HG03432 (cell line): ENCODE data around the gene IL33.

Source experiments
- ATAC-seq: cut with Tn5 transposase; IDR thresholded peaks from one replicate; pipeline ENCODE4 v1.9.1; 2021; ENCODE audit warnings: mild to moderate bottlenecking, moderate library complexity; ENCODE audit not compliant: unreplicated experiment

IL33 gene

DNA sequence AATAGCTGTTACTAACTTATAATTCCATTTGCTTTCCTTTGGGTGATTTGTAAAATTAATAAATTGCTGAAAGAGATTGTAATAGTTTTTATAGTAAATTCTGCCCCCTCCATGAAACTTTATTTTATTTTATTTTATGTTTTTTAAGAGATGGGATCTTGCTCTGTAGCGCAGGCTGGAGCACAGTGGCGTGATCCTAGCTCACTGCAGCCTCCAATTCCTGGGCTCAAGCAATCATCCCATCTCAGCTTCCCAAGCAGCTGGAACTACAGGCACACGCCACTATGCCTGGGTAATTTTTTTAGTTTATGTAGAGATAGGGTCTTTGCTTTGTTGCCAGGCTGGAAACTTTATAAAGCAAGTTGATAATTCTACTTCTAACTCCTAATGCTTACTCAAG lies 395 bp downstream of the IL33 start:
- ATAC-seq = no peak

DNA sequence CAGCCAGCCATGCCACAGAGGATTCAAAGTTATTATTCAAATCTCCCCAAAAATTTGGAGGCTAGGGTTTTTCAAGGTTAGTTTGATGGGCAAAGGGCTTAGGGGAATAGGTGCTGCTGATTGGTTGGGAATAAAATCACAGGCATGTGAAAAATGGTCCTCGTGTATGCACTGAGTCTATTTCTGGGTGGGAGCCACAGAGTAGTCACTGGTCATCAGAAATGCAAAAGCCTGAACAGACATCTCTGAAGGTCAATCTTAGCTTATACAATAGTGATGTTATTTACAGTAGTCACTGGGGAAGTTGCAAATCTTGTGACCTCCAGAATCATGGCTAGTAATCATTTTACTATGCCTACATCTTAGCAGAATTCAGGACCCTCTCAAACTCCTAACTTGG lies 1.3 kb downstream of the IL33 start:
- no peak for ATAC-seq

DNA sequence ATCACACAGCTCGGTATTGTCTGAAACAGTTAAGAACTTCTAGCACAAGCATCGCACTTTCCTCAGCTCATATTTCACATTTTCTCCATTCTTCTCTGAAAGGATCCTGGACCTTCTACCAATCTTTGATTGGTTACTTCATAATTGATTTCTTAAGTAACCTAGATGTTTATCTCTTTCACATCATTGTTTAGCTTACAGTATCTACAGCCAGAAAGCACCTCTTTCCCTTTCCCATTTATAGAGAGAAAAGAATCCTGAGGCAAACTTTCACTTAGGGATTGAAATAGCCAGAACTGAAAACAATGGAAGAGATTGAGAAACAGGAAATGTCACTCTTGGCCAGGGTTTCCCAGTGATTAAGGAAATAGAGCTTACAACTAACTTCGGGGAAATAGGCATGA lies 2.5 kb downstream of the IL33 start:
- no peak for ATAC-seq

DNA sequence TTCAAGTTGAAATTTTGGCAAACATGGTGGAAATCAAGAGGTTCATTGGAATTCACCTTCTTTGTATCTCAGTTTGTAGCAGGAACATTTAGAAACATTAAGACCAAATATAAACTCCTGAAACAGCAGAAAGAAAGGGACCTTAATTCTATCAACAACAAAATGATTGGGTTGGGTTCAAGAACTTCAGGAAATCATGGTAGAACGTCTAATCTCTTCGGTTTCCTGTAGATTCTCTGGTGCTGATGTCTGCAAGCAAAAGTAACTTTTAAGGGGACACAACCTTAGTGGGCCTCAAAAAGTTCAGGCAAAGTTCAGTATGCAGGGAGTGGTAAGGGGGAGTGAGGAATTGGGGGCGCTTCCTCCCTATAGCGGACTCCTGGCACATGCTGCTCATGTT lies 3.4 kb downstream of the IL33 start:
- no peak for ATAC-seq

DNA sequence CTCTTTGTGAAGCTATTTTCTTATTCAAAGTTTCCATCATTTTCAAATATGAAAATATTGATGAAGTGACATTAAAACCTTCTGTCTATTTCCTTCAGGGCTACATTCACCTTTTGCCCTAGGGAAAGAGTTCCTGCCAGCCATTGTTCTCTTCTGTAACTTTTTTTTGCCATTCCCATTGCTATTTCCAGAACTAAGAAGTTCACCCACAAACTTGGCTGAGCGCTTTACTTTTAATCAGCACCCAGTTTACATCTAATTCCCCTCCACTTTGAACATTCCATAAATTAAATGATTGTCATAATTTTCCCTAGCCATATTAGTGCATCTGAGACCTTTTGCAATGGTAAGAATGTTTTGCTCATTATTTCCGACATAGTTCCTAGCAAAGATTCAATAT lies 4.4 kb downstream of the IL33 start:
- no peak for ATAC-seq

DNA sequence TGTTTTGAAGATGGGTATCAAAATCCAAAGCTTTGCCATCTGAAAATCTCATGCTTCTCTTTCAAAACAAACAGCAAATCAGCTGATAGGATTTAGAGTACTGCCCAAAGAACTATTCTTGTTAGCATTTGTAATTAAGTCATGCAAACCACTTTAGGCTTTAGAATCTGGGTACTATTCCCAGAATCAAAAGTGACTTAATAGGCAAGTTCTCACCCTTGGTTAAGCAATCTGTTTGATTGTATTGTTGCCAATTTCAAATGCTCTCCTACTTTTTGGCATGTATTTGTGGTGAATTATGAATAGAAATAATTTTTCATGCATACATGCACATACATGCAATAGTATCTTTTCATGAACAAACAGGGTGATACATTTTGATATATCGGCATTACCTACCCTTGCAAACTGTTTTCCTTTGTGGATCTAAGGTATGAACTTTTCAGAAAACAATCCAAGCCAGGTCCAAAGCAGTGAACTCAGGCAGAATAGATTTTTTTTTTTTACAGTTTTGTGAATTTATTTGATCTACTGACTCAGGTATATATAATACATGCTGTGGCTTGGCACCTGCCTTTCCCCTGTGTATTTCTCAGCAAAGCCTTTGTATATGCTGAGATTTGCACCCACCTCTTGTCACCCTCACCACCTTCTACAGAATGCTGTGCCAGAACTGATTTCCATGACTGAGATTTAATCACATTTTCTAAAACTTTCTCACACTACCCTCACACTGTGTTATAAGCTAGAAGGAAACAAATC lies 9.0 kb downstream of the IL33 start:
- no peak for ATAC-seq

DNA sequence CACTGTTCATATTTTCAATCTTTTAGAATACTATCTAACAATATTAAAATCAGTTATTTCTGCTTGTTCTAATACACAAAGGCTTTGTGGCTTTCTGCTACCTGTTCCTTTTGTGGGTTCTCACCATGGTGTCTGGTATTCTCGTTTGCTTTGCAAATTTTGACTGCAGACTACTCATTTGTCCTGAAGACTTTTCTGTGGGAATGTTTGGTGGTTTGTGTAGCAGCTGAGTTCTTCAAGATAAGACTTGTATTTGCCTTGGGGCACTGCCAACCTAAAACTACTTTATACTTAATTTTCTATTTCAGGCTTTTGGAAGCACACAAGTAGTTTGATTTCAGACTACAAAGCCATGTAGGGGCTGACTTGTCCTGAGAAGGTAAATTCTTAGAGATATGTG lies 11.1 kb downstream of the IL33 start:
- ATAC-seq = no peak

DNA sequence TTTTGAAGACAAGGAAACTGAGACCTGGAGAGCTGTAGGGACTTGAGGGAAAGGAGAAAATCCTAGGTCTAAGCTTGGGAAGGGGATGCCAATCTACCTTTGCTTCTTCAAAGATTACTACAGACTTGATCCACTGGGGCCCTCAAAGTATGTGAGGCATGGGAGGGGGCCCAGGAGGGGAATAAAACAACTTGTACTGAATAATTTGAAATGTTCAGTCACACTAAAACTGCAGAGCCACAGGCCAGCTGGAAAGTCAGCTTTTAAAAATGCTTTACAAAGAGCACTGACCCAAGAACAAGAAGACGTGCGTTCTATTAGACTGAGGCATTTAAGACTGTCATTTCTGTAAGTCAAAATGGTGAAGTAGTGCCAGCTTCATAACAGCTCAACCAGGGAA lies 13.6 kb downstream of the IL33 start:
- no peak for ATAC-seq

DNA sequence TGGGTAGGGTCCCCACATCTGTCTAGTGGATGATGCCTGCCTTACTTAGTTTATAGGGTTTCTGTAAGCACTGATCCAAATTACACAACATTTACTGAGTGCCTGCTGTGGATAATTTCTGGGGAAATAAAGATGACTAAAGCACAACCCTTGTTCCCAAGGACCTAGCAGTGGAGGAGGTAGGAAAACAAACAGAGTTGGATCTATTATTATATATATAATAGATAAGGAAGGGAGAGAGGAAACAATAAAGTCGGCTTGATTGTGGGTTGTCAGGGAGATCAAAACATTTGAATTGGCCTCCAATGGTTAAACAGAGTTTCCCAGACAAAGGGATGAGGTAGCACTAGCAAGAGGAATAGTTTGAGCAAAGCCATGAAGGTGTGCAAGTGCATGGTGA lies 14.0 kb downstream of the IL33 start:
- ATAC-seq = no peak

DNA sequence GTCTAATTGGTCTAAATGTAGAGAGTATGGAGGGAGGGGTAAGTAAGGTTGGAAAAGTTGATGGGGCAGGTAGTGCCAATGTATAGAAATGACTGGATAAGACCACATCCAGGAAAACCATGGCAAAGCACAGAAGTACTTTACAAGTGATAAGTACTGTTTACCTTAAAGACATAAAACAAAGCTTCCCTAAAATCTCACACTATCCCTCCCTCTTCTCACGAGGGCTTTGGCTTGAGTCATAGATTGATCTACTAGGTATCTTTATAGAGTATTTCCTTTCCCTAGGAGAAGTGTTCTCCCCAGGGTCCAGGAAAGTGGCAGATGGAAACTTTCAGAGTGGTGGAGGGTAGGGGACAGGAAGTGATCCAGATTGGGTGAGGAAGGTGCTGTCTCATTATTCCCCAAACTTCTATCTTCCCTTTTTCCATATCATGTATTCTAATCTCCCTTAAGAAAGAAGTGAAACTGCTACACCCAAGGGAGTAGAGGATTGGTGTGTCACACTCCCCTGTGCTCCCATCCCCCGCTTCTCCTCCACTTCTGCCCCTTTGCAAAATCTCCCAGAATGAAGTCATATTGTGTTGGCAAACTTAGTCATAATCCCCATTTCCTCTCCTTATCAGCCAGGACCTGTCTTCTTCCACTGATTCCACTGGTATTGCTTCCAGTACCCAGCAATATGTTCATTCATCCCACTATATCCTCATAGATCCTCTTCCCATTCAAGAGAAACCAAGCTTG lies 14.6 kb downstream of the IL33 start:
- ATAC-seq = no peak

DNA sequence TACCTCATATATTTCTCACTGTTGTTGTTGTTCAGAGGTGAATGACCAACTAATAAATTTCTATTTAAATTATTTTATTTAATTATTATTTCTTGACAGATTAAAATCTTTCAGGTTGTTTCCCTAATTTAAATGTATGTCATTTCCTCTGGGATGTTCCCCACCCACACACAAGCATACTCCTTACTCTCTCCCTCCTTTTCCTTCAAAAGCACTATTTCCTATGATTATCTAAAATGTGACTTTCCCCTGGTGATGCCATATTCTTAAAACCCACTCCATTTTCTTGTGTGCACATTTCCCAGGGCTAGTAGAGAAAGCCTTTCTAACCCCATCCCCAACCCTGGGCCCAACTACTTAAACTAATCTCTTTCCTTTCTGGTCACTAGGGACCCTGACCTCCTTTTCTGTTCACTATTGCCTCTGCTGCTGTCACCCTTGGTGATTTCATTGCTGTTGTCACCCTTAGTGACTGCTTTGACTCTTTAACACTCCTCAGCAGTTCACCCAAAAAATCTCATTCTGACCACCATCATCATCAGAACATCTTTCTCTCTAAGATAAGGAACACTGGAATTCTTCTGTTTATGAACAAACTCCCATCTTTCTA lies 16.8 kb downstream of the IL33 start:
- ATAC-seq = no peak

DNA sequence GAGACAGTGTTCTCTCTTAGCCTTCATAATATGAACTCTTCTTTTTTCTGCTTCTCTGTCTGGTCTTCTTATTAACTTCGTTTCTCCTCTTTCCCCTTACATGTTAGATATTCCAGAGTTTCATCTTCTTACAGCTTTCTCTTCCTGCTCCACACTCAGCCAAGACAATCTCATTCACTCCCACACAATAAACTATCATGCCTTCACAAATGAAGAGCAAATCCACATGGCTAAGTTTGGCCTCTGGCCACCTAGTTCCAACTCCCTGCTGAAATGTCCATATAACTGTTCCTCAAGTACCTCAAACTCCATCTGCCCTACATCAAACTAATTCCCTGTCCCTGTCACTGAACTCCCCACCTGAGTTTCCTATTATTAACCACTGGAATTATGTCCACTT lies 18.4 kb downstream of the IL33 start:
- ATAC-seq = no peak

DNA sequence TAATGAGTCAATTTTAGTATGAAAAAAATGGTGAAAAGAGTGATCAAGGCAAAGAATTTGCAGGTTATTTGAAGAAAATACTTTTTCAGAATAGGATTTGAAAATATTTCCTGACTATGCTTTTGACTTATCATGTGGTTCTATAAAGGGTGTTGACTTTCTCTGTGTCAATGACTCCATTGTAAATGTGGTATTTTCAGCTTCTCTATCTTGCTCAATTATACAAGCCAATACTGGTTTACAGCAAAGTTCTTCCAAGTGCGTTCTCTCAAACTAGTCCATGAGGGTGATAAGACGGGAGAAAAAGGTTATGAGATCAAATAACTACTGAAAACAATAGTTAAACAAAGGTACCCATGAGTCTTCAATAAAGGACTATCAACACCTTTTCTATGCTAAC lies 21.7 kb downstream of the IL33 start:
- ATAC-seq = no peak

DNA sequence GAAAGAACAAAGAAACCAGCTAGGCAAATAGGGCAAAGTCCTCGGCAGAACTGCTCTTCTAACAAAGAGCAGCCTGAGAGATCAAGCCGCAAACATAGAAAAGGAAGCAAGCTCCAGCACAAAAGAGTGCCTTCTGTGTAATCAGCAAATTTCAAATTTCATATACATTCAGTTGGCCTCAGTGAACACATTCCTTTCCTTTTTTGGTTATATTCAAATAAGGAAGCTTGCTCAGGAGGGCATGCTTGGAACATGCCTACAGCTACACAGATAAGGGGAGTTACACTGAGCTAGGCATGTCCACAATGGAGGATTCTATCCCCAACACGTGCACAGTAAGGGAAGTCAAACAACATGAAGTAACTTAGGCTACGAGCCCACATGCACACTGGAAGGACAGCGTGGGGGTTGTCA lies 23.4 kb downstream of the IL33 start:
- no peak for ATAC-seq

DNA sequence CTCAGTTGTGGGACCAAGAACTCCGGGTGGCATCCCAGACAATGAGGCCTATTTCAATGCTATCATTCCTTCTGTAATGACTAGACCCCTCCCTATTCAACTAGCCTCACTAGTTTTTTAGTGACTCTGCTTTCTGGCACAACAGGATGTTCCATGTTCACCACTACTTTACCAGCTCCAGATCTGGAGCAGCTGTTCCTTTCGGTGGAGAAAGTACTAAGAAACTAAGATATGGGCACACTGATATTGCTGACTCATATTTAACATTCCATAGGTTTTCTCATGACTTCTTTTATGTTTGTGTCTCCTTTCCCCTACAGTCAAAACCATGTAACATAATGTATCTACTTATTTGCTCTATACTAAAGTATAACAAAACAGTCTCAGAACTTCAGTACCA lies 24.1 kb downstream of the IL33 start:
- no peak for ATAC-seq

DNA sequence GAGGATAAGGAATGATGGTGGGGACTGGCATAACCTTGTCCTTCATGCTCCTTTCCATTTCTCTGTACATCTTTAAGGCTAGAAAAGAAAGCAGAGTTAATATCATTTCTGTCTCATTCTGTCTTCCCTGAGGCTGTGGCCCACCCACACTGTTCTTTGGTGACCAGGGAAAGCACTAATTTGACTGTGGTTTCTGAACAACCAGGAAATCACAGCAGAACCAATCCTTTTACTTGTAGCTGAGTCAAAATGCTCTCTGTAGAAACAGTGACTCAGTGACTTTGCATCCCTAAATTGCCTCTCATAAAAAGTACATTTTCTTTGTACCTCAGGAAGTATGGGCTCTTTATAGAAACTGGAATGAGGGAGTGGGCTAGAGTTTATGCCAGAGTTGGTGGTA lies 28.1 kb downstream of the IL33 start:
- peak; percentile 82 for ATAC-seq

DNA sequence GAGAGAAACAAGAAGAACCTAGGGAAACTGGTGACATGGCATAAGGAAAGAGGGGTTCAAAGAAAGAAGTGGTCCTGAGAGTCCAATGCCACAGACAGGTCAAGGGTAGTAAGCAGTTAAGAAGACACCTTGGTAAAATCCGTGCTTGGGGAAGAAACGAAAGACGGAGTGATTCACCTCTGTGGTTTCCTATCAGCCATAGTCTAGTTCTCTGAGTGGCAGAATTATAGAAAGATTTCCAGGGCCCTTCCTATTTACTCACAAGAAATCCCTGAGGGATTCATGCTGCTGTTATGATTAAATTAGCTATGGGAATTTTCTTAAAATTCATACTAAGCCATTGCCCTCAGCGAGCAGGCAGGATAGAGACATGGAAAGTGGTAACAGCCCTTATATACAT lies 31.7 kb downstream of the IL33 start:
- no peak for ATAC-seq

DNA sequence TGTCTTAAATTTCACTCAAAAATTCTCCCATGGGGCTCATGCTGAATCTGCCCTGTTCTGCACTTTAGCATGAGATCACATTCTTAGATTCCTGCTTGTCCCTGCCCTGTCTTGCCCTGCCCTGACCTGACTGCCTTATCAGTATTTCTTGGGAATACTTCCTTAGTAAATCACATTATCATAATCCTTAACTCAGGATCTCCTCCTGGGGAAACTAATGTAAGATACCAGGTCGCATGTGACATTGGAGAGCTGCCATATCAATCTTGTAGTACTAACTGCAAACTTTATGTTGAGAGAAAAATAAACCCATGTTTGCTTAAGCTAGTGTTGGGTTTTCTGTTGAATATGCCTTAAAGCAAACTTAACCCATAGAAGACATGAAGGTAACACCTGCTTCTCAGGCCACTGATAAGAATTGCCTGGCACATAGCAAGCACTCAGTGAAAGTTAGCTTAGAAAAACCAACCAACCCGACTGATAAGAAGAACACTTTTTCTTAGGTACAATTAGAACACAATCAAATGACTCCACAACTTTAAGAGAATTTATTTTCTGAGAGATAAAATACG lies 53.3 kb downstream of the IL33 start:
- ATAC-seq = no peak

DNA sequence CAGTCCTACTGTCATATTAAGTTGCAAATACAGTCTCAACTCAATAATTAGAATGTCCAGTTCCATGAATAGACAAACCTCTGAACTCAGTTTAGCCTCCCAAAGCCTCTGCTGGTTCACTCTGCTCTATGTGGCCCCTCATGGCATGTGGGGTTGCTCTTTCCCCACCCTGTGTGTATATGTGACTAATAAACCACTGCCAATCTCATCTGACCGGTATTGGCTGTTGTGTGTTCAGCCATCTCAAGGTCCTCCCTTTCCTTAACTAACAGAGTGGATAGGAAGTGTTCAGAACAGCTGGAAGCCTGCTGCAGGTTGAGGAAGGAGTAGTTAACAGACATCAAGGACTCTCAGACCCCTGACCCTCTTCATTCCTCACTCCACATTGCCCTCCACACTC lies 55.3 kb downstream of the IL33 start:
- no peak for ATAC-seq

DNA sequence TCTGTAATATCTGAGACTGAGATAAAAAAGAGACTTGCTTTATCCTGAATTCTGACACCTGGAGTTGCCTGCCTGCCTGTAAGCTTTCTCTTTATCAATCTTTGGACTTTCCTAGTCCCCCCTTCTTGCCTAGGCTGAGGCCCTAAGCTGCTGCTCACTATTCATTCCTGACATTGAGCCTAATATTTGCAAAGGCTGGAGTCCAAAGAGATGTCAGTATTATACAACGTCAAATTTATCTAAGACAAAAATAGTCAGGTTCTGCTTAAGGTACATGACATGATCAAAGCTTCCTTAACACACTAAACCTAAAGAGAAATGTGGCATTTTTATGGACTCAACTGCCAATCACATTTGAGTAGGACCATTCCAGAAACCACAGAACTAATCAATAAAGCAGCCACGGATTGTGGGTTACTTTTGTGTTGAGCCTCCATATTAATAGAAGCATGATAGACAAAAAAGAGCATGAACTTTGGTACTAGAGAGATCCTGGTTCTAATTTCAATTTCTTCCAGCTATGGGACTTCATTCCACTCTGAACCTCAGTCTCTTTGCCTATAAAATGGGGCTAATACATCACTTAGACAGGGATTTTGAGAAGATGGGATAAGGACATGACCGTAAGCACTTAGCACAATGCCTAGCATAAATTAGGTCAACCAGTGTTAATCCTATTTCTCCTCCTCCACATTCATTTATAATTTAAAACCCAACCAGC lies 56.1 kb downstream of the IL33 start:
- no peak for ATAC-seq

DNA sequence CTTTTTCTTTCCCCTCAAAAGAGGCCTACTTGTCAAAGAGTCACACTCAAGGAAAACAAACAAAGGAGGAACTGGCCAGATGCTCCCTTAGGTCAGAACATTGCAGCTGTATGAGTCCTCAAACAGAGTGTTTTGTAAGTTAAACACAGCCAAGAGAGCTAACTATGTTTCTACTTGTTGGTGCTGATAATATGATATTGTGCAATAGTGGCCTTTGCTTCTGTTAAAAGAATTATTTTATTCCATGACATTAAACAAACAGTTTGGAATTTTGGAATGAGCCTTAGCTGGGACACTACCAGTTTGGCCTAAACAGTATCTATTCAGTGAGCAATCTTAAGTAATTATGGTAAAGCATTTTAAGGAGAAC lies 56.6 kb downstream of the IL33 start:
- no peak for ATAC-seq
